NB4 (cell line): ENCODE measurements around the gene DNAJB1.

Source experiments
- CTCF ChIP-seq: IDR thresholded peaks from one replicate; pipeline ENCODE4 v1.5.1; 2012; ENCODE audit warnings: low read depth, low read length
- MAX ChIP-seq: IDR thresholded peaks from 2 replicates; pipeline ENCODE4 v1.6.1; 2011; ENCODE audit warnings: low read depth, low read length
- MYC ChIP-seq: IDR thresholded peaks from 2 replicates; pipeline ENCODE4 v1.6.1; 2011; ENCODE audit warnings: low read depth, low read length
- POLR2A ChIP-seq: IDR thresholded peaks from 2 replicates; pipeline ENCODE4 v1.6.1; 2011; ENCODE audit warnings: mild to moderate bottlenecking; ENCODE audit not compliant: insufficient read length; ENCODE audit errors: extremely low read depth

- no peak for TF ChIP-seq CTCF
- TF ChIP-seq POLR2A: no peak
- TF ChIP-seq MAX: no peak
- no peak for TF ChIP-seq MYC
These were observed 44.9 kb downstream of the DNAJB1 start for GRCh38 chr19:14473073-14473977.
